ENCODE data around the gene RALB.

RALB gene

DNA sequence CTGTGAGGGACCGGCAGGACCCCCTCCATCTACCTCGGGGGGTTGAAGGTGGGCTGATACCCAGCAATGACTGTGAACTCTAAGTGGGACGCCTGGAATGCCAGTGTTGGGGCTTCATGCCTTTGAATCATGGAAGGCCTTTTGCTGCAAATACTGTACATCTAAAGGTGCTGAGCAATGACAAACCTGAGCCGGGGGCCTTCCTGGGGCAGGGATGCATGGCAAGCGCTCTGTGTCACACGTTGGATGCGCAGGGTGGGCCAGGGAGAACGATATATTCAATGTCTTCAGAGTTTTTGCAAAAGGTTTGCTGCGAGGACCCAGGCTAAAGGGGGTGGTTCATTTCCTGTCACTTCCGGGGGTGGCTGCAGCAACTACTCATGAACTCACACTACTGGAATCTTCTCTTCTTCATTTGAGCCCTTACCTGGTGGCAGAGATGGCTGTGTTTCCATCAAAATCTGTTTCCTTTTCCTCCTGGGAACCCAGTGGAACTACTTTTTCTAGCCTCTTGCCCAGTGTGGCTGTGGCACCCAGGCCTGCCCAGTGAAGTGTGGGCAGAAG is 69.2 kb downstream of the RALB start:
- DNase-seq (ENCODE audit: low read depth) = no peak
- no peak overlapping the region for H3K4me3 ChIP-seq (ENCODE audit: low read depth, low read length)

GRCh38 chr2:120322329-120322728 is 69.7 kb downstream of the RALB start:
- DNase-seq (ENCODE audit: low read depth) = no peak
- no peak overlapping the region for H3K4me3 ChIP-seq (ENCODE audit: low read depth, low read length)

DNA sequence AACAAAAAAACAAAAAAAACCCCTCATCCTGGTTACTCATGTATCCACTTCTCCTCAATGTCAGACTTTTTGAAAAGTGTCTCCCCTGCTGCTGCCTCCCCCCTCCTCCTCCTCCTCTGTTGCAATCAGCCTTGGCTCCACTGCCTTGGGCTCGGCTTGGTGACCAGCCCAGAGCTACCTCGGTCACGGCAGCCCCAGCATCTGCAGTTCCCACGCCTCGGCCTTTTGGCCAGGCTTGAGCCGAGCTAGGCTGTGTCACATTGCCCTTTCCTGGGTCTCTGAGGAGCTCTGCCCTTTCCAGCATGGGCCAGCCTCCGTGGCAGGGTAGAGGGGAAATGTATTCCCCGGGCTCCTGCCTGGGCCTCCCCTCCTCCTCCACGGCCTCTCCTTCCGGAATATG is 70.6 kb downstream of the RALB start:
- H3K4me3 ChIP-seq (ENCODE audit: low read depth, low read length) = no peak overlapping the region
- peak; percentile 25 for DNase-seq (ENCODE audit: low read depth)

GRCh38 chr2:120323807-120324399 is 71.3 kb downstream of the RALB start:
- no peak overlapping the region for H3K4me3 ChIP-seq (ENCODE audit: low read depth, low read length)
- DNase-seq (ENCODE audit: low read depth) = no peak

GRCh38 chr2:120324933-120325332 is 72.3 kb downstream of the RALB start:
- H3K4me3 ChIP-seq (ENCODE audit: low read depth, low read length) = no peak overlapping the region
- DNase-seq (ENCODE audit: low read depth) = no peak

DNA sequence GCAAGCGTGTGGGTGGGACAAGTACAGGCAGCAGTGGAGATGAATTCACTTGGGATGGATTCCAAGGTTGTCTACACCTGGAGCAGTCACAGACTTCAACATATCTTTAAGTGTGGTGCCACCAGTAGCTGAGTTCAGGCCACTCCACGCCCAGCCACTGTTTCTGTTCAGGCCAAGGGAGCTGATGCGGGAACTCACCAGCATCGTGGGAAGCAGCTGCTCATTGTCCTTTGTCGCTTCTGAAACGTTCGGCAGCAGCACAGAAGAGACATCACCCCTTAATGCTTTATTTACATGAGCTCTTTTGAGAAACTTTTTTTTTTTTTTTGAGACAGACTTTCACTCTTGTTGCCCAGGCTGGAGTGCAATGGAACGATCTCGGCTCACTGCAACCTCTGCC is 73.4 kb downstream of the RALB start:
- H3K4me3 ChIP-seq (ENCODE audit: low read depth, low read length) = no peak overlapping the region
- no peak for DNase-seq (ENCODE audit: low read depth)

DNA sequence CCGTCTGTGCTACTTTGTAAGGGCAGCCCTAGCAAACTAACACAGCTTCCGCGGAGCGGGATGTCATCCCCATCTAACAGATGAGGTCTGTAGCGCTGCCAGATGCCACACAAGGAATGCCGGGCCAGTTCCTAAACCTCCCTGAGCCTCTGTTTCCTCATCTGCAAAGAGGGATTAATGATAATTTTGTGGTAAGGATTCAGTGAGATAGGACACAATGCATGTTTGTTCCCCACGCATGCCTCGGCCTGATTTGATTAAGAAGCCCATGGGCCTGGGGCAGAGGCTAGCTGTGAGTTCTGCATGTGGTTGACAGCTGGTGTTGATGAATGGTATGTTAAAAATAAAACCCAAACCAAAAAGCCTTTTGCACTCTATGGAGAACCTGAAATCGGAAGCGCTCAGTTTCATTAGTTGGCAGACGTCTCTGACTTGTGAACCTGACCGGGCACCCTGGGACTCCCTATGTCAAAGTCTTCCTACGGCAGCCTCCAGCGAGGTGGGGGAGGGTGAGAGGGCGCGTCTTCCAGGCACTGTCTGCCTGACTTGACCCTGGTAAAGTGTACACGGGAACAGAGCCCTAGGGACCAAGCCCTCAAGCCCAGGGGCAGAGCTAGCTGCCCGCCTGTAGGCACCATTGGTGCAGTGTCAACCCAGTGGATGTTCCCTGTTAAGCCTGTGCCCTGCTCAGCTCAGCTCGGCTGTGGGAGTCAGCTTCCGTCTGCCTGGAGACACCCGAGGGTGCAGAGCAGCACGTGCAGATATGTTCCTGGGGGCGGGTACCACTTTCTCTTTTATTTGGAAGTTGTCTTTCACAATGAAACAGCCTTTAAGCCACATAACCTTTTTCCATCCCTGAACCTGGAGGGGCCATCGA is 78.5 kb downstream of the RALB start:
- no peak for DNase-seq (ENCODE audit: low read depth)
- H3K4me3 ChIP-seq (ENCODE audit: low read depth, low read length) = no peak overlapping the region

DNA sequence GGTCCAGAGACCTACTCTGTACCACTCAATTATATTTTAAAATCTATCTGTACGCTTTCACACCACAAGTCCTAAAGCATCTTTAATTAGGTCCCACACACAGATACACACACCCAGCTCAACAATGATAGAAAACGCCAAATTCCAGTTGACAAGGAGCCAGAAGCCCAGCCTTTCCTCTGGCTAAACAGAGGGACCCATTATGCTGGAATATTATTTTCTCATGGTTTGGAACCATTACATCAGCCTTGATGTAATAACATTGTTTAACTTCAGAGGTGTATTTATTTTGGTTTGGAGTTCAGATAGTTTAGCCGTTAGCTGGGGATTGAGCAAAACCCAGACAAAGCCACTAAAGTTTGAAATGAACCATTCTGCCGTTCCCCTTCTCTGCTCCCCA is 79.3 kb downstream of the RALB start:
- no peak for DNase-seq (ENCODE audit: low read depth)
- H3K4me3 ChIP-seq (ENCODE audit: low read depth, low read length) = no peak overlapping the region

DNA sequence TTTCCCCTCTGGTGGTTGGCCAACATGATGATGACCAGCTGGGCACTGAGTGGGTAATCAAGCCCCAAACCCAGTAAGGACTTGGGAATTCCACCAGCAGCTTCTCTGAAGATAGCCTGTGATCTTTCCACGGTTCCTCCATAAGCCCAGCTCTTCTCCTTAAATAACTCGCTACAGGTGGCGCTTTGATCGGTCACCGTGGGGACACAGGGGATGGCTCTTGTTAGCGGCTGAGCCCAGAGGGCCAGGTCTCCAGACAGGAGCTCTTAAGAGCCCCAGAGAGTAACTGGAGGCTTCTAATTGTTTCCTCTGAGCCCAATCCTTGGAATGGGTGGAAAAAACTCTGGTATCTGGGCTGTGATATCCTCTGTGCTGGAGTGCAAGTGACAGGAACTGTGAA is 79.7 kb downstream of the RALB start:
- H3K4me3 ChIP-seq (ENCODE audit: low read depth, low read length) = no peak overlapping the region
- DNase-seq (ENCODE audit: low read depth) = no peak

DNA sequence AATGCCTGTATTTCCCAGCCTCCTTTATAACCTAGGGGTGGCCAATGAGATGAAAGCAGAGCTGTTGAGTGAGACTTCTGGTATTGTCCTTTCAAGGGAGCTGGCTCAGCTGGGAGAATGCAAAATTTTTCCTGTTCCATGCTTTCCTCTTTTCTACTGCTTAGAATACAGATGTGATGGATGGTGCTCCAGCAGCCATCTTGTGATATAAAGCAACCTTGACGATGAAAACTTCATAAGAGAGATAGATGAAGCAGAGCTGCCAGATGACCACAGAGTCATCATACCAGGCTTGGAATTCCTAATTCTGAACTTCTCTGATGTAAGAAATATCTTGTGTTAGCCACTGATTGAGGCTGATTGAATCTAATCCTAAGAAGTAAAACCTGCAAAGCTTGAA is 81.4 kb downstream of the RALB start:
- DNase-seq (ENCODE audit: low read depth) = no peak
- no peak overlapping the region for H3K4me3 ChIP-seq (ENCODE audit: low read depth, low read length)

GRCh38 chr2:120336749-120337148 is 84.1 kb downstream of the RALB start:
- no peak overlapping the region for H3K4me3 ChIP-seq (ENCODE audit: low read depth, low read length)
- DNase-seq (ENCODE audit: low read depth) = no peak

DNA sequence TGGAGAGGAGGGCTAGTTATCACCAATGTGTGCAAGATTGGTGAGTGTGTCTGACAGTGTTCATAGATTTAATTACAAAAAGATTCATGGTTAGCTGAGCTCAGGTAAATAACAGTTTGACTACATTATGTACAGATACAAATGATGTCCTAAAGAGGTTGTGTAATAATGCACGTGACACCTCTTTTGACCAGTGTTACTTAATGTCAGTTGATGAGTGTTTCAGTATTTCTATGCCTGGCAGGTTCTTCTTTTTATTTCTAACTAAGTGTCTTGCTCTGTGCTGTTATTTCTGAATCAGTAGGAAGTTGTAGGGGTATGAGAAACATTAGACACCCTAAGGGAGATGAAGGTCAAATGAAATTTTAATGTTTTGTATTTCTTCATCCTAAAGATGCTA is 85.4 kb downstream of the RALB start:
- DNase-seq (ENCODE audit: low read depth) = no peak
- no peak overlapping the region for H3K4me3 ChIP-seq (ENCODE audit: low read depth, low read length)

GRCh38 chr2:120341977-120342376 is 89.3 kb downstream of the RALB start:
- DNase-seq (ENCODE audit: low read depth) = no peak

DNA sequence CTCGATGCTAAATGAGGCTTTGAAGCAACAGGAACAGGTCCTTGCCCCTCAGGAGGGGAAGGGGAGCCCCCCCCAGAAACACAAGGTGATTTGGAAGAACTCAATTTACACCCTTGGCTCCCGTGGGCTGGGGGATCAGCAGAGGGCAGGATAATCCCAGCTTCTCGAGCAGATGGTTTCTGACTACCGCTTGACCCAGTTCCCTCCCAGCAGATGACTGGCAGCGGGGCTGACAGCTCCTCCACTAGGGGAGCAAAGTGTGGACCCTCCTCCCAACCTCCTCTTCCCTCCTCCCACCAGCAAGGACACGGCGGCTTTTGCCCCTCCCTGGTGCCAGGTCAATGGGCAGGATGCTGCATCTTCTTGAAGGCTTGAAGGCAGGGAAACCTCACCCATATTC is 89.8 kb downstream of the RALB start:
- H3K4me3 ChIP-seq (ENCODE audit: low read depth, low read length) = no peak overlapping the region
- no peak for DNase-seq (ENCODE audit: low read depth)

More at GRCh38 chr2:120341977-120342376, 89.3 kb downstream of the RALB start:
- no peak overlapping the region for H3K4me3 ChIP-seq (ENCODE audit: low read depth, low read length)

DNA sequence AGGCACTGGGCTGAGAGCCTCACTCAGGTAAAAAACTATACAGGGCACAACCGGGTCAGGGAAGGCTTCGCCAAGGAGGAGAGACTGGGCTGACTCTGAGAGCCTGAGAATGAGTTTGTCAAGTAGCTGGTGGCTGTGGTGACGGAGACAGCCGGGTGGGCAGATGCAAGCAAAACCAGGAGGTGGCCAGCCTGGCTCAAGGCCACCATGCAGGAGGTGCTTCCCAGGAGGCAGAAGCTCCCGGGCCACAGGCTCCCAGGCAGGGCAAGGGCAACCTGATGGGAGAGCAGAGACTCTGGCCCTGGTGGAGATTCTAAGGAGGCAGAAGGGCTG is 90.4 kb downstream of the RALB start:
- DNase-seq (ENCODE audit: low read depth) = no peak
- no peak overlapping the region for H3K4me3 ChIP-seq (ENCODE audit: low read depth, low read length)

GRCh38 chr2:120343433-120344105 is 90.9 kb downstream of the RALB start:
- H3K4me3 ChIP-seq (ENCODE audit: low read depth, low read length) = peak overlapping the region; percentile 7
- DNase-seq (ENCODE audit: low read depth) = peak; percentile 28
